Measurements from ENCODE around the gene SMYD3. TPM values are rescaled to one million over a fixed set of nuclear protein-coding genes. Genes with fewer than 3 reads are reported as not detected.

SMYD3 gene
- total and polyA plus RNA-seq, 2 donors (not counting 1 experiment from before 2014, with no cell fraction given): 69.4 to 83.1 TPM

GRCh38 chr1:246179401-246179800 lies 327.7 kb downstream of the SMYD3 start:
- H3K9me3 ChIP-seq (ENCODE audit: control insufficient read depth, insufficient read depth, low read depth, low read length): no peaks in the 10 kb centered on the region
- no peak overlapping the region for H3K27ac ChIP-seq (ENCODE audit: insufficient read depth, low read length)
- no peaks in the 10 kb centered on the region for H3K36me3 ChIP-seq (ENCODE audit: control insufficient read depth, insufficient read depth, low read length)
- no peak for DNase-seq (ENCODE audit: low read depth in 2 of 2)
- no peaks in the 10 kb centered on the region for H3K27me3 ChIP-seq (ENCODE audit: control insufficient read depth, insufficient read depth, low read length)
- no peak overlapping the region for H3K4me2 ChIP-seq (ENCODE audit: extremely low read depth, insufficient read depth, low read length)
- H4K20me1 ChIP-seq (ENCODE audit: control insufficient read depth, extremely low read depth, insufficient read depth, low read length): no peaks in the 10 kb centered on the region
- H3K9ac ChIP-seq (ENCODE audit: insufficient read depth, low read length): no peak overlapping the region
- peaks cover 2% of the 10 kb centered on the region for H3K4me1 ChIP-seq (ENCODE audit: control insufficient read depth, extremely low read depth, insufficient read depth, low read length)
- no peaks in the 10 kb centered on the region for H3K79me2 ChIP-seq (ENCODE audit: control insufficient read depth, insufficient read depth, low read length)
- TF ChIP-seq EZH2 (IDR thresholded peaks at IDR 0.05; ENCODE audit: low read length, missing control alignments): no peak
- no peak for TF ChIP-seq CTCF (conservative IDR thresholded peaks at IDR 0.05 in 1 of 2, IDR thresholded peaks at IDR 0.05 in 1 of 2; ENCODE audit: low read depth in 1 of 2, low read length in 2 of 2)
- no peak overlapping the region for H2AFZ ChIP-seq (ENCODE audit: low read length)
- no peak overlapping the region for H3K4me3 ChIP-seq (replicated peaks in 1 of 4; ENCODE audit: control extremely low read depth in 1 of 4, insufficient read depth in 1 of 4, low read depth in 3 of 4, low read length in 4 of 4)

- Histone ChIP-seq H3K4me2 (ENCODE audit: extremely low read depth, insufficient read depth, low read length) (no peak overlapping the region), H3K9me3 (ENCODE audit: control insufficient read depth, insufficient read depth, low read depth, low read length) (no peaks in the 10 kb centered on the region), H3K27me3 (ENCODE audit: control insufficient read depth, insufficient read depth, low read length) (no peaks in the 10 kb centered on the region), H3K9ac (ENCODE audit: insufficient read depth, low read length) (no peak overlapping the region), H4K20me1 (ENCODE audit: control insufficient read depth, extremely low read depth, insufficient read depth, low read length) (no peaks in the 10 kb centered on the region), H3K27ac (ENCODE audit: insufficient read depth, low read length) (no peak overlapping the region), H2AFZ (ENCODE audit: low read length) (no peak overlapping the region), H3K4me3 (replicated peaks in 1 of 4; ENCODE audit: control extremely low read depth in 1 of 4, insufficient read depth in 1 of 4, low read depth in 3 of 4, low read length in 4 of 4) (no peak overlapping the region), H3K4me1 (ENCODE audit: control insufficient read depth, extremely low read depth, insufficient read depth, low read length) (peaks cover 2% of the 10 kb centered on the region), H3K36me3 (ENCODE audit: control insufficient read depth, insufficient read depth, low read length) (no peaks in the 10 kb centered on the region), H3K79me2 (ENCODE audit: control insufficient read depth, insufficient read depth, low read length) (no peaks in the 10 kb centered on the region)
- DNase-seq (ENCODE audit: low read depth in 2 of 2): no peak
- TF ChIP-seq CTCF (conservative IDR thresholded peaks at IDR 0.05 in 1 of 2, IDR thresholded peaks at IDR 0.05 in 1 of 2; ENCODE audit: low read depth in 1 of 2, low read length in 2 of 2) (no peak), EZH2 (IDR thresholded peaks at IDR 0.05; ENCODE audit: low read length, missing control alignments) (no peak)
Measured at GRCh38 chr1:246178717-246179311, 328.3 kb downstream of the SMYD3 start.

- peaks cover 2% of the 10 kb centered on the region for H3K4me1 ChIP-seq (ENCODE audit: control insufficient read depth, extremely low read depth, insufficient read depth, low read length)
- H3K27me3 ChIP-seq (ENCODE audit: control insufficient read depth, insufficient read depth, low read length): no peaks in the 10 kb centered on the region
- H3K36me3 ChIP-seq (ENCODE audit: control insufficient read depth, insufficient read depth, low read length): no peaks in the 10 kb centered on the region
- TF ChIP-seq CTCF (conservative IDR thresholded peaks at IDR 0.05 in 1 of 2, IDR thresholded peaks at IDR 0.05 in 1 of 2; ENCODE audit: low read depth in 1 of 2, low read length in 2 of 2): no peak
- no peak for TF ChIP-seq EZH2 (IDR thresholded peaks at IDR 0.05; ENCODE audit: low read length, missing control alignments)
- H3K27ac ChIP-seq (ENCODE audit: insufficient read depth, low read length): no peak overlapping the region
- no peaks in the 10 kb centered on the region for H3K79me2 ChIP-seq (ENCODE audit: control insufficient read depth, insufficient read depth, low read length)
- no peak overlapping the region for H3K4me2 ChIP-seq (ENCODE audit: extremely low read depth, insufficient read depth, low read length)
- no peak overlapping the region for H2AFZ ChIP-seq (ENCODE audit: low read length)
- H3K9ac ChIP-seq (ENCODE audit: insufficient read depth, low read length): no peak overlapping the region
- H3K4me3 ChIP-seq (replicated peaks in 1 of 4; ENCODE audit: control extremely low read depth in 1 of 4, insufficient read depth in 1 of 4, low read depth in 3 of 4, low read length in 4 of 4): no peak overlapping the region
- no peaks in the 10 kb centered on the region for H3K9me3 ChIP-seq (ENCODE audit: control insufficient read depth, insufficient read depth, low read depth, low read length)
- H4K20me1 ChIP-seq (ENCODE audit: control insufficient read depth, extremely low read depth, insufficient read depth, low read length): no peaks in the 10 kb centered on the region
- DNase-seq (ENCODE audit: low read depth in 2 of 2): peak in 1 of 2 donors; percentile 27
Measured at GRCh38 chr1:246176126-246177024, 330.7 kb downstream of the SMYD3 start.
